AG08395 (cell line): ENCODE measurements around the gene ZMYND10.

Experiments
- DNase-seq: peaks from one replicate; pipeline ENCODE4 v3.0.0; 2012; ENCODE audit warnings: mixed read lengths, low spot score

The ZMYND10 gene

DNA sequence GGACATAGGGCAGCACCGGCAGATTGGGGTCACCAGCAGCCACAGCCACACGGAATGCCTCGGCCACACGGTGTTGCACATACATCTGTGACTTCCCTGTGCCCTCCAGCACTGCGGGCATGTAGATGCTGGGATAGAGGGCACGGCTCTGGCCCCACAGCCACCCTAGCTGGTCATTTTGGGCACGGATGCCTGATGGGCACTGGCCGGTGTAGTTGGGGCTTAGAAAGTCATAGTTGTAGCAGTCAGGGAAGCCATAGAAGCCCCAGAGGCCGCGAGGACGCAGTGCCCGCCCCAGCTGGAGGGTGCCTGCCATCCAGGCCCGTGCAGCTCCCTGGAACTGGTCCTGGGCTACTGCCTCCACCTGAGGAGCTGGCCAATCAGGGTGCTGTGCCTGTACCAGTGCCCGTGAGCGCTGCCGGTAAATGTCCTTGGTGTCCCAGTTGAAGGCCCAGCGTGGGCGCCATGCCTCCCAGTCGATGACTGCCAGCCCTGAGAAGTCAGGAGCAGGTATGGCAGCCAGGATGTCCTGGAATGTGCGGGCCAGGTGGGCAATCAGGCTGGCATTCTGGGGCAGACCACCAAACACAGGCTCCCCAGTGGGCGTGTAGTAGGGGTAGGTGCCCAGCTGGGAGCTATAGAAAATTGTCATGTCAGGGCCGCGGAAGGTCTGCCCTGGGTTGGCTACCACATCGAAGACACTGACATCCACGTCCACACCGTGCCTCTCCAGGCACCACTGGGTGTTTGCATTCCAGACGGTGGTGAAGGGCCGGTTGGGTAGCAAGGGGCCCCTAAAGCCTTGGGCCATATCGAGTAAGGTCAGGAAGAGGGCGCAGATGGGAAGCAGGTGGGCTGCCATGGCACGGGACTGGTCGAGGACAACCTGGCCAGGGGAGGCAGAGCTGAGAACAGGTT is 43.2 kb downstream of the ZMYND10 start:
- no peak for DNase-seq

DNA sequence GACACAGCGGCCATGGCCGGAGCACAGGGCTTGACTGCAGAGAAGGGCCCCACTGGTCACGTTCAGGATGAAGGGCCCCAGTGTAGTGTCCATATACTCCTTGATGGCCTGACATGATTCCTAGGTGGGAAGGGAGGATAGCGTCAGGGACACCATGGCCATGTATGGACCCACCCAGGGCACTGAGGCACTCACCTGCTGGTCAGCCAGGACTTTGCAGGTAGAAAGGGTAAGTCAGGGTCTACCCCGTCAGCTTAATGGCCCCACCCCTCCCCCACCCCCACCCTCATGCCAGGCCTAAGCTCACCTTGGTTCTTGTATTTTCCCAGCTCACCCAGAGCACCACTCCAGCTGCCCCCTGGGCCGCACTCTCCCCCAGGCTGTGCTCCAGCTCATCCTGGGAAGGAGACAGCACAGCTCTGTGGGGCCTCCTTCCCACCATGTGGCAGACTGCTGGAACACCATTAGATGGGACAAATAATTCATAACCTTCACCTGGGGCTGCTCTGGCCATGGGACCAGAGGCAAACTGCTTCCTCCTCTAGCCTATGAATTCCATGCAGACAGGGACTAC is 44.8 kb downstream of the ZMYND10 start:
- DNase-seq: no peak

DNA sequence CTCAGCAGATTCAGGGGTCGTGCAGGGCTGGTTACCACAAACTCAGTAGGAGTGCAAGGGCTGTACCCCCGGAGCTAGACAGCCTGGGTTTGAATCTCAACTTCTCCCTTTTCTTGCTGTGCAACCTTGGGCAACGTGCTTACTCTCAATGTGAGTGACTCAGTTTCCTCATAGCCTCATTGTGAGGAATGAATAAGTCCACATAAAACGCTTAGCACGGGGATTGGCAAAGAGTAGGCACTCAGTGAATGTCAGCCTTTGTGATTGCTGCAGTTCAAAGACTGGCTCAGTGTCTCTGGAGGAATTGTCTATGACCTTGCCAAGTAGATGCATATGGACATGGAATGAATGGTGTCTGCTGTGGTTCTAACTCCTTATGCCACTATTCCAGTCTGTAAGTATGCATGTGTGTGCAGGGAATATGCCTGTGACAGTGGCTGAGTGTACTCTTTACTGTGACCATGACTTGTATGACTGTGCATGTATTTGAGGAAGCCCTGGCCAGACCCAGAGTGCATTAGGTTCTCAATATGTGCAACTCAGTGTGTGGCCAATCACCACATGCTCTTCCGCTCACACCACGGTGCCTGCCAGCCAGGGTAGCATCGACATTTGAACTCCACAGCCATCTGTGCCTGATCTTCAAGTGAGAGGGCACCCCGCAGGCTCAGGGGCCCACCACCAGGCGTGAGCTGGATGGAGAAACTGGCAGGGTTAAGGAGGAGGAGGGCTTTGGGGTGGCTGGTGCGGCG is 45.4 kb downstream of the ZMYND10 start:
- peak; percentile 32 for DNase-seq

DNA sequence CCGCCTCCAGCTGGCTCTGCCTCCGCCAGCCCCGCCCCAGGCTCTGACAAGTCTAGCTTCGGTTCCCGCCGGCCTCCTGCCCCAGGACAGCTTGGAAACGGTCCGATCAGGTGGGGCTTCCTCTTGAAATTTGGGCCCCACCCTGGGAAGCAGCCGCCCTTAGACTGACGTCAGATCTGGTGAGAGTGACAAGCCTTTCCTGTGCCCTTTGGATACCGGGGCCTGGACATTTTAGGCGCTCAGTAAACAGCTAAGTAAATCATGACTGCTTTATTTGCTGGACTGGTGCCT is 45.9 kb downstream of the ZMYND10 start:
- DNase-seq: no peak

DNA sequence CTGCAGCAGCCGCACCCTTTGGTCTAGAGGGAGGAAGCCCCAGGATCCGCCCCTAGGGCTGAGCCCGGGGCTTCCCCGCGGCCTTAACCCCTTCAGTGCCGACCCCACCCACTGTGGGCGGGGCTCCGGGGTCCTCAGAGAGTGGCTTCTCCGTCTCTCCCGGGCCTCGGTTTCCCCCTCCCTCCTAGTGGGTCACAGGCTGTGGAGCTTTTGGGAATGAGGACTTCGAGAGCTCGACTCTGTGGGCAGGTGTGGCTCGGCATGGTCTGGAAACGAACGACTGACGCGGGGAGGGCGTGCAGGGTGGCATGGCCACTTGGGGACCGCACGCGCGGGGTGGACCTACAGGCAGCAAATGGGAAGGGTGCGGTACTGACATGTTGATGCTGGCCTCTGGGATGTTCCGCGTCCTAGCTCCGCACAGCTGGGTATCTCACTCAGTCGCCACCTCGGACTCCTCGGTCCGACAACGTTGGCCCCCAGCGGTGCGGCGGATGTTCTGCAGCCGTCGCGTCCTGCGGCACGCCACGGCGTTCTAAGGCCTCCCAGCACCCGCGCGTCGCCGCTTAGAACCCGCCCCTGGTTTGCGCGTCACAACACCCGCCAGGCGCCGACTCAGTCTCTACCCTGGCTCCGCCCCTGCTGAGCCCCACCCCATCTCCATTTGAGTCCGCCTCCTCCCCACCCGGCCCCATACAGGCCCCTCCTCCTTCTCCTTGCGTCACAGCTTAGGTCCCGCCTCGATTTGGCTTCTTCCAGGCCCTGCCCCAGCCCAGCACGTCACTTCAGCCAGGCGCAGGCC is 46.5 kb downstream of the ZMYND10 start, which contains the start of the genes HYAL3 and NAA80:
TSS of gene HYAL3 (minus strand) at position 570 of the 802 bp plus-strand sequence. CDS start 3,803 bp downstream, outside the sequence.
TSS of gene NAA80 (minus strand) at position 570 of the 802 bp plus-strand sequence. CDS start 1,942 bp downstream, outside the sequence.
- peak; percentile 100 for DNase-seq

DNA sequence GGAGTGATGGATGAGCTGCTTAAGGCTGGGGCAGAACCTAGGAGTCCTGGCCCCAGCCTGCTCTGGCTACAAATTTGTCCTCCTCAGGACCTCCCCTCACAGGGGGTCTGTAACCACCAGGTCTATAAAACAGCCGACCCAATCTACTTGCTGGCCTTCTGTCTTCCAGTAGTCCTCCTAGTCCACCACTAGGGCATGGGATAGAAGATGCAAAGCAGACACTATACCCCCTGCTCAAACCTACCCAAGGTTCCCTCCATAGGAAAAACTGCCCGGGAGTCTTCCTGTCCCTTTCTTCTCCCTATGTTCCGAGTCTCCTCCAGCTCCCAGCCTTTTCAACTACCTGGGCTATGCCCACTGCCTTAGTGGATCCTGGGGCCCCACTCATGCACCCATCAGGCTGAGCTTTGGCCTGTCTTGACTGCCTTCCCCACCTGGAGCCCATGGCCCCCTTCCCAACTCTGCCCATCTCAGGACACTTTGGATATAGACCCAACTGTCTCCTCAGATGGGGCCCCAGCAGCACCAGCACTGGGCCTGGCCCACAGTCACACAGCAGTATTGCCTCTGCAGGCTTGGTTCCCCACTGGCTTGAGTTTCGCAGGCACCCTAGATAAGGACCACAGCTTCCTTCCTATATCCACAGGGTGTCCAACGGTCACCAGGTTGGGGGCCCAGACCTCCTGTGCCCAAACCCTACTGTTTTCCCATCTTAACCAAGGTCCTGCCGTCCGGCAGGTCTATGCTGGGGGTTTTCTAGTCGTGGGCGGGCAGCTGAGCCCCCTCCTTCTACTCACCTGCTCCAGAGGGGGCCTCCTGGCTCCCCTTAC is 47.4 kb downstream of the ZMYND10 start:
- DNase-seq: no peak

DNA sequence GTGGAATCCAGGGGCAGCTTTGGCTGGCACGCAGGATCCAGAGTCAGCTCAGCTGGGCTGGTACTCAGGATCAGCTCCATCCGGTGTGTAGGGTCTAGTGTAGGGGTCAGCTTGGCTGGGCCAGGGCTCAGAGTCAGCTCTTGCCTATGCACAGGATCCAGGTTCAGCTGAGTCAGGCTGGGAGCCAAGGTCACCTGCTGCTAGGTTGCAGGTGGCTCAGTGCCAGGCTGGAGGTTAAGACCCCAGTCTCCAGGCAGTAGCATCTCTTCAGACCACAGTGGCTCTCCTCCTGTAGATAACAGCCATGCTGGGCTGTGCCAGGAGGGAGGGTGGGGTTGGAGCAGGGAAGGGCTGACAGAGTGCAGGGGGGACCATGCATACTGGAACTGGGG is 48.2 kb downstream of the ZMYND10 start:
- DNase-seq: no peak

DNA sequence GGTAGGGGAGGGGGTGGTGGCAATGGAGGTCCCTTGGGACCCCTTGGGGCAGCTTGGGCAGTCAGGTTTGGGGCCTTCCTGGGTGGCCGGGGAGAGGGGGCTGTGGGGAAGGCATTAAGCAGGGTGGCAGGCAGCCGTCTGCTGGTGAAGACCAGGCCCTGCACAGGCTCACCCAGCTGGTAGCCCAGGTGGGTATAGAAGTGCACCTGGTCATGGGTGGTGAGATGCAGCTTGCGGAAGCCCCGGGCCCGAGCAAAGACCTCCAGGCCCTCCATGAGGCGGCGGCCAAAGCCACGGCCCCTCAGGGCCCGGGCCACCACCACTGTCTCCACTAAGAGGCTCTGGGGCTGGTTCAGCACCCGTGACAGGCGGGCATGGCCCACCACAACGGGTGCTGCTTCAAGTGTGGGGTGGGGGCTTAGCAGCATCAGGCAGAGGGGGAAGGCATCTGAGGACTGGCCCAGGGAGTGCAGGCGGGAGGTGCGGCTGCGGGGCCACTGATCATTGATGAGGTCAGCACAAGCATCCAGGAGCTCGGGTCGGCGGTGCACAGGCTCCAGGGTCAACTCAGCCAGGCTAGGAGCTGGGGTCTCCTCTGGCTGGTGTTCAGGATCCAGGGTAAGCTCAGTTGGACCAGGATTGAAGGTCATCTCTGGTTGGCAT is 48.7 kb downstream of the ZMYND10 start:
- DNase-seq: no peak

DNA sequence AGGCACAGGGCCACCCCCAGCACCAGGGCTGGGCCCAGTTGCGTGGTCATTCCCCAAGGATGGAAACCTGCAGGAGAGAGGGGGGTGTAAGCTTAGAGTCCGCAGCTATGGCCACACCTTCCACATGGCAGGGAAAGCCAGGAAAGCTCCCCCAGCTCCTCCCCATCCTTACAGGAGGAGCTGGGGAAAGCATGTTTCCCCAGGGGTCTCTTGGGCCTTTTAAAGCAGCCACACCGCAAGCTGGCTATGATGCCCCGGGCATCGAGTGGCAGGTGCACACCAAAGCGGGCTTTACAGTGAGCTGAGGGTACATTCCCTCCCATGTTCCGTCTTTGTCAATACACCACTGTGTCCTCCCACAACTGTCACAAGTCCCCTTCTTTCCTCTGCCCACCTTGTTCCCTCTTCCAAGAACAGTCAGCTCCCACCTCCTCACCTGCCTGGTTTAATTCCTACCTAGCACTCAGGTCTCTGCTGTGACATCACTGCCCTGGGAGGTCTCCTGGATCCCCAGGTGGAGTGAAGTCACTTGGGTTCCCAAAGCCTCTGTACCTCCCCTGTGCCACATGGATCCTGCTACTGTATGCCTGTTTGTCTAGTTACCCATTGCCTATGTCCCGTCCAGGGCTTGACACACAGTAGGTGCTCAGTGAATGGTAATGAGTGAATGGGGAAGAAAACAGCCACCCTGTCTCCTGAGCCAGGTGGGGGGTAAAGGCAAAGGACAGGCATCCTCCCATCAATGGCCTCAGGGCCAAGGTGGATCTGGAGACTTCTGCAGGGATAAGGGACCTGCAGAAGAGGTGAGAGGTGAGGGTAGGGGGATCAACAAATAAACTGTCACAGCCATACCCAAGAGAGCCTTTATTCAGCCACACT is 49.7 kb downstream of the ZMYND10 start:
- DNase-seq: no peak

DNA sequence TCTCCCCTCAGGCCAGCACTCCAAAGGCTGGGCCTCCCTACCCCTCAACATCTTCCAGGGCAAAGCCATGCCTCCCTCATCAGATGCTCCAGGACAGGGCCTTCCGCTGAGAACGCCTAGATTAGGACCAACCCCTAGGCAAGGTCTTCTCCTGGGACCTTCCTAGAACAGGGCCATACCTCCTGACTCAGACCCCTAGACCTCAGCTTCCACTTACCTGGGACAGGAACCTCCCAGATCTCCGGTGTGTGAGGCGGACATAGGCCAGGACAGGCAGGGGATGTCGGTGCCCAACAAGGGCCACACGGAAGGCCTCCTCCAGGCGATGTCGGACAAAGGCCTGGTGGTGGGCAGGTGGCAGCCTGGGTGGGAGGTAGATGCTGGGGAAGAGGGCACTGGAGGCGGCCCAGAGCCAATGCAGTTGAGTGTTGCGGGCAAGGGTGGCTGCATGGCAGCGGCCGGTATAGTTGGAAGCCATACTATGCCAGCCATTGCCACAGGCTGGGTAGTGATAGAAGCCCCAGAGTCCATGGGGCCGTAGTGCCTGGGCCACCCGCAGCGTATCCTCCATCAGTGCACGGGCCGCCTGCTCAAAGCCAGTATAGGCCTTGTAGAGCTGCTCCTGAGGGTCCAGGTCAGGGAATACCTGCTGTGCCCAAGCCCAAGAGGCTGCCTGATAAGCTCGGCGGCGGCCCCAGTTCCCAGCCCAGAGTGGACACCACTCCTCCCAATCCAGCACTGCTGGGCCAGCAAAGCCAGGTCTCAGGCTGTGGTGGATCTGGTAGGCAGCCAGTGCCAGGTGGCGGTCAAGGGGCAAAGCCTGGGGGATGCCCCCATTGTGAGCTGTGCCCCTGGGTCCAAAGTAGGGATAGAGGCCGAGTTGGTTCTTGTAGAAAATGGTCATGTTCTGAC is 50.8 kb downstream of the ZMYND10 start:
- no peak for DNase-seq

DNA sequence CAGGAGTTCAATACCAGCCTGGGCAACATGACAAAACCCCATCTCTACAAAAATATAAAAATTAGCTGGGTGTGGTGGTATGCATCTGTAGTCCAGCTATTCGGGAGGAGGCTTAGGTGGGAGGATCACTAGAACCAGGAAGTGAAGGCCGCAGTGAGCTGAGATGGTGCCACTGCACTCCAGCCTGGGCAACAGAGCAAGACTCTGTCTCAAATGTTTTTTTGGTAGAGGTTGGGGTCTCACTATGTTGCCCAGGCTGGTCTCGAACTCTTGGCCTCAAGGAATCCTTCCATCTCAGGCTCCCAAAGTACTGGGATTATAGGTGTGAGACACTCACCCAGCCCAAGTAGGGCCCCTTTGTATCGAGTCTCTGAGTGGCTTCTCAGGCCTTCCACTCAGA is 51.4 kb downstream of the ZMYND10 start:
- DNase-seq: no peak

DNA sequence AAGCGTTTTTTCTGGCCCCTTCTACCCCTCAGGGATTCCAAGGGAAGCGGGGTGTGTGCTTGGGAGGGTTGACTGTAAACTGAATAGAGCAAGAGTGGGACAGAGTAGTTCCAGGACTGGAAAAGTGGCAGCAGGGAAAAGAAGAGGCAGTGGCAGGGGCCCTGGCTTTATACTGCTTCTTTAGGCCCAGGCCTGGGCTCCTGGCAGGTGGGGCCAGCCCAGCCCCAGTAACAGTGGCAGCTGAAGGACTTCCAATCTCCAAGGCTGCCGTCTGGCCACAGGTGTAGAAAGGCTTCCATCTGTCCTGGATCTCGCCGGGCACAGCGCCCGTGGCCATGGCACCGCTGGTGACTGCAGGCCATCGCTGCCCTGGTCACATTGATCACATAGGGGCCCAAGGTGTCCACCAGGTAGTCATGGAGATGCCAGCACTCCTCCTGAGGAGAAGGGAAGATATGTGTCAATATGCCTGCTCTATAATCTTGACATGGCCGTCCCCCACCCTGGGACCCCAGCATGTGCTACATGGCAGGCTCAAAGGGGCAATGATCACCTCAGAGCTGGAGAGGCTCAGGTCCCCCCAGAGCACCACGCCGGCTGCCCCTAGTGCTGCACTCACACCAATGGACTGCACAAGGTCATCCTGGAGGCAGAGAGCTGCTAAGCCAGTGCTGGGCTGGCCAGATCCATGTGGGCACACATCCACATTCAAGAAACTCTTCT is 52.3 kb downstream of the ZMYND10 start:
- DNase-seq: no peak

DNA sequence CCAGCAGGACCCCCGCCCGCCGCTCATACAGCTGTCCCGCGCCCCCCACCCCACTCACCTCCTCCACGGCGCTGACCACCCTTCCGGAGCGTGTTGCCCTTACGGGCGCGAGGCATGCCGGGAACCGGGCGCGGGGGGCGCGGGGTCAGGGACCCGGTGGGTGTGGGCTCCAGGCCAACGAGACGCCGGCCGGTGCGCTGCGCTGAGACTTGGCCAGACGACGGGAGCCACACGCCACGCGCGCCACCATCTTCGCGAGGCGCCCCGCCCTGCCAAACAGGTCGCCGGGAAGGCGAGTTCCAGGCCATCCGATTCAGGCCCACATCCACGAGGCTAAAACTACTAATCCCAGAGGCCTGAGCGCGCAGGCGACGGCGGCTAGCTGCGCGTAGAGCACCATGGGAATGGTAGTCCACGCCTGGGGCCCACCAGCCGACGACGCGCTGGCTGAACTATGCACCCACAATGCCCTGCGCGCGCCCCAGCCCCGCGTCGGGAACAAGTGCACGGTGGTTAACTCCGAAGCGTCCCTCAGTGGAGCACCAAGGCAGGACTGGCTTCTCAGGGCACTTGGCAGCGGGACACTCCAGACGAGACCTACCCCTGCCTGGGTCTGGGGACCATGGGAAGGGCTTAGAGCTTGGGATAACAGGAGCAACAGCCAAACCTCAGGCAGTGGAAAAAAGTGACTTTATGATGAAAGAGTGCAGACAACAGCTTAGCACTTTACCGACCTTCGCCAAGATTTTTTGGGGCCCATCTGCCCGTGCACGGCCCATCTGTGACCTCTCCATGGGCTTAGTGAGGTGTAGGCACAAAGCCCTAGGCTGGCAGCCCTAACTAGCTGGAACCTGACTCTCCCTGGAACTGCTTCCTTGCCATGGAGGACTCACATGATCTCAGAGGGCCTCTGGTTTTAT is 53.1 kb downstream of the ZMYND10 start, which contains the start of gene IFRD2:
TSS of gene IFRD2 (minus strand) at position 271 of the 920 bp plus-strand sequence. CDS start at position 116, 155 bp downstream.
- DNase-seq: peak; percentile 96
